GM12892 (cell line): ENCODE measurements around the gene SSBP4.

Source experiments
- POLR2AphosphoS5 ChIP-seq: IDR thresholded peaks from 2 replicates; pipeline ENCODE4 v1.6.1; 2011; ENCODE audit warnings: low read depth, low read length, control low read depth
- TAF1 ChIP-seq: IDR thresholded peaks from 2 replicates; pipeline ENCODE4 v1.6.1; 2011; ENCODE audit warnings: low read depth, mild to moderate bottlenecking, control low read depth, low read length, borderline replicate concordance

DNA sequence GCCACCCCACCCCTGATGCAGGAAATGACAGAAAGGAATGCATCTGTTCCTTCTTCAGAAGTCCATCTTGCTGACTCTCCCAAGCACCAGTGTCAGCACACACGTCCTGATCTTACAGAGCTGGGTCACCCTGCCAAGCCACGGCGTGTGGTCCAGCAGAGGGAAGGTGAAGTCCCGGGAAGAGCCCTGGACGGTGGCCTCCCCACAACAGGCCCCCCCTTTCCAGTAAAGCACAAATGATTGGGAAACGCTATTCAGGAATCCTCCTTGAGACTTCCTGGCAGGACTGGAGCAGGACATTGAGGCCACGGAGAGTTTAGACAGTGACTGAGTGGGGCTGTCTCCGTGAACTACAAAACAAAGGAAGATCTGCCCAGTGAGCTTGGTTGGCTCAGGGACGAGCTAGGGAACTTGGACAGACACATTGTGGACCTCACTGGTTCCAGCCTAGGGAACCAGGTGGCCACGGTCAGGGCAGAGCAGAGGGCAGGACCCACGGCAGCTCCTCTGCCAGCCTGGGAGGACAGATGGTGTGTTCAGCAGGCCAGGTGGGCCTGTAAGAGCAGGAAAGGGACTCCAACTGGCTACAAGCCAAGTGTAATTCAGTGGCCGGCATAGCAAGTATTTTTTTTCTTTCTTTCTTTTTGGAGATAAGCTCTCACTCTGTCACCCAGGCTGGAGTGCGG, 61.0 kb downstream of the SSBP4 start:
- TF ChIP-seq POLR2AphosphoS5 (no peak), TAF1 (no peak)
